ENCODE measurements around the gene SOX13. TPM values are rescaled to one million over a fixed set of nuclear protein-coding genes. Genes with fewer than 3 reads are reported as not detected.

Gene SOX13
- total and polyA plus RNA-seq, 9 of the 15 experiments (the other 6 are each of a cell fraction or from before 2014, with no cell fraction given): 0.03 to 0.35 (median 0.06) TPM; not detected in 5

DNA sequence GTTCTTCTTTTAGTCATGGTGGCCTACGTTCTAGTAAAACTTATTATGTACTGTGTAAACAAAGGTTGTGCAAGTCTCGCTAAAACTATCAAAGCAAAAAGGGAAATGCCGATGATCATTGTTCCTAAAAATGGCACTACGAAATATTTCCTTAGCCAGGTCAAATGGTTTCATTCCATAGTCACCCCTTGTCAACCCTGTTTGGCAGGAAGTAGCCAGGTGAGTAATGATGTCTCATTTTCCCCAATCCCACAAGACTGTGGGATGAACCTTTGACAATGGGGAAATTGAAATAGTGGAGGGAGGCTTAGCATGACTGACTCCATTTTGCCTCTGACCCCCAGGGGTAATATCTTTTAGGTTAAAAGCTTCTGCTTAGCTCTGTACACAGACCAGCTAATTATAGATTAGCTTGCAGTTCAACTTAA is 98.8 kb downstream of the SOX13 start (continued):
- TF ChIP-seq, protein P1, sequence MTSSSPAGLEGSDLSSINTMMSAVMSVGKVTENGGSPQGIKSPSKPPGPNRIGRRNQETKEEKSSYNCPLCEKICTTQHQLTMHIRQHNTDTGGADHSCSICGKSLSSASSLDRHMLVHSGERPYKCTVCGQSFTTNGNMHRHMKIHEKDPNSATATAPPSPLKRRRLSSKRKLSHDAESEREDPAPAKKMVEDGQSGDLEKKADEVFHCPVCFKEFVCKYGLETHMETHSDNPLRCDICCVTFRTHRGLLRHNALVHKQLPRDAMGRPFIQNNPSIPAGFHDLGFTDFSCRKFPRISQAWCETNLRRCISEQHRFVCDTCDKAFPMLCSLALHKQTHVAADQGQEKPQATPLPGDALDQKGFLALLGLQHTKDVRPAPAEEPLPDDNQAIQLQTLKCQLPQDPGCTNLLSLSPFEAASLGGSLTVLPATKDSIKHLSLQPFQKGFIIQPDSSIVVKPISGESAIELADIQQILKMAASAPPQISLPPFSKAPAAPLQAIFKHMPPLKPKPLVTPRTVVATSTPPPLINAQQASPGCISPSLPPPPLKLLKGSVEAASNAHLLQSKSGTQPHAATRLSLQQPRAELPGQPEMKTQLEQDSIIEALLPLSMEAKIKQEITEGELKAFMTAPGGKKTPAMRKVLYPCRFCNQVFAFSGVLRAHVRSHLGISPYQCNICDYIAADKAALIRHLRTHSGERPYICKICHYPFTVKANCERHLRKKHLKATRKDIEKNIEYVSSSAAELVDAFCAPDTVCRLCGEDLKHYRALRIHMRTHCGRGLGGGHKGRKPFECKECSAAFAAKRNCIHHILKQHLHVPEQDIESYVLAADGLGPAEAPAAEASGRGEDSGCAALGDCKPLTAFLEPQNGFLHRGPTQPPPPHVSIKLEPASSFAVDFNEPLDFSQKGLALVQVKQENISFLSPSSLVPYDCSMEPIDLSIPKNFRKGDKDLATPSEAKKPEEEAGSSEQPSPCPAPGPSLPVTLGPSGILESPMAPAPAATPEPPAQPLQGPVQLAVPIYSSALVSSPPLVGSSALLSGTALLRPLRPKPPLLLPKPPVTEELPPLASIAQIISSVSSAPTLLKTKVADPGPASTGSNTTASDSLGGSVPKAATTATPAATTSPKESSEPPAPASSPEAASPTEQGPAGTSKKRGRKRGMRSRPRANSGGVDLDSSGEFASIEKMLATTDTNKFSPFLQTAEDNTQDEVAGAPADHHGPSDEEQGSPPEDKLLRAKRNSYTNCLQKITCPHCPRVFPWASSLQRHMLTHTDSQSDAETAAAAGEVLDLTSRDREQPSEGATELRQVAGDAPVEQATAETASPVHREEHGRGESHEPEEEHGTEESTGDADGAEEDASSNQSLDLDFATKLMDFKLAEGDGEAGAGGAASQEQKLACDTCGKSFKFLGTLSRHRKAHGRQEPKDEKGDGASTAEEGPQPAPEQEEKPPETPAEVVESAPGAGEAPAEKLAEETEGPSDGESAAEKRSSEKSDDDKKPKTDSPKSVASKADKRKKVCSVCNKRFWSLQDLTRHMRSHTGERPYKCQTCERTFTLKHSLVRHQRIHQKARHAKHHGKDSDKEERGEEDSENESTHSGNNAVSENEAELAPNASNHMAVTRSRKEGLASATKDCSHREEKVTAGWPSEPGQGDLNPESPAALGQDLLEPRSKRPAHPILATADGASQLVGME (CRISPR knock-in tag; IDR thresholded peaks at IDR 0.05): peak; percentile 71; the same call in 1 of the 2 replicates
- TF ChIP-seq RBM14 (IDR thresholded peaks at IDR 0.05; ENCODE audit: borderline replicate concordance, insufficient read depth, low read depth, low read length) (no peak), IRF9 (tag; IDR thresholded peaks at IDR 0.05) (no peak), ATF7 (IDR thresholded peaks at IDR 0.05) (no peak), TAF7 (tag; IDR thresholded peaks at IDR 0.05) (no peak), CHD2 (IDR thresholded peaks at IDR 0.05; ENCODE audit: low read depth, low read length) (no peak), MEF2D (tag; conservative IDR thresholded peaks at IDR 0.05; ENCODE audit: low read depth) (no peak), NFRKB (IDR thresholded peaks at IDR 0.05; ENCODE audit: low read depth) (no peak), ZC3H4 (CRISPR knock-in tag; IDR thresholded peaks at IDR 0.05; ENCODE audit: borderline replicate concordance) (no peak), CEBPB (tag; IDR thresholded peaks at IDR 0.05) (no peak), ELF4 (CRISPR knock-in tag; IDR thresholded peaks at IDR 0.05) (peak; percentile 83; the same call in 1 of the 2 replicates), DMBX1 (CRISPR knock-in tag; IDR thresholded peaks at IDR 0.05; ENCODE audit: borderline replicate concordance) (peak; percentile 91; the same call in 1 of the 2 replicates), EWSR1 (IDR thresholded peaks at IDR 0.05; ENCODE audit: borderline replicate concordance, low read depth, partially characterized antibody) (no peak)
- TF ChIP-seq, protein P2, sequence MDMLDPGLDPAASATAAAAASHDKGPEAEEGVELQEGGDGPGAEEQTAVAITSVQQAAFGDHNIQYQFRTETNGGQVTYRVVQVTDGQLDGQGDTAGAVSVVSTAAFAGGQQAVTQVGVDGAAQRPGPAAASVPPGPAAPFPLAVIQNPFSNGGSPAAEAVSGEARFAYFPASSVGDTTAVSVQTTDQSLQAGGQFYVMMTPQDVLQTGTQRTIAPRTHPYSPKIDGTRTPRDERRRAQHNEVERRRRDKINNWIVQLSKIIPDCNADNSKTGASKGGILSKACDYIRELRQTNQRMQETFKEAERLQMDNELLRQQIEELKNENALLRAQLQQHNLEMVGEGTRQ (CRISPR knock-in tag; IDR thresholded peaks at IDR 0.05): no peak
- TF ChIP-seq, protein P3, sequence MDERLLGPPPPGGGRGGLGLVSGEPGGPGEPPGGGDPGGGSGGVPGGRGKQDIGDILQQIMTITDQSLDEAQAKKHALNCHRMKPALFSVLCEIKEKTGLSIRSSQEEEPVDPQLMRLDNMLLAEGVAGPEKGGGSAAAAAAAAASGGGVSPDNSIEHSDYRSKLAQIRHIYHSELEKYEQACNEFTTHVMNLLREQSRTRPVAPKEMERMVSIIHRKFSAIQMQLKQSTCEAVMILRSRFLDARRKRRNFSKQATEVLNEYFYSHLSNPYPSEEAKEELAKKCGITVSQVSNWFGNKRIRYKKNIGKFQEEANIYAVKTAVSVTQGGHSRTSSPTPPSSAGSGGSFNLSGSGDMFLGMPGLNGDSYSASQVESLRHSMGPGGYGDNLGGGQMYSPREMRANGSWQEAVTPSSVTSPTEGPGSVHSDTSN (CRISPR knock-in tag; IDR thresholded peaks at IDR 0.05; ENCODE audit: low read depth): no peak
- TF ChIP-seq, protein P3 (tag; conservative IDR thresholded peaks at IDR 0.05; ENCODE audit: low read depth): no peak
- TF ChIP-seq, protein P4, sequence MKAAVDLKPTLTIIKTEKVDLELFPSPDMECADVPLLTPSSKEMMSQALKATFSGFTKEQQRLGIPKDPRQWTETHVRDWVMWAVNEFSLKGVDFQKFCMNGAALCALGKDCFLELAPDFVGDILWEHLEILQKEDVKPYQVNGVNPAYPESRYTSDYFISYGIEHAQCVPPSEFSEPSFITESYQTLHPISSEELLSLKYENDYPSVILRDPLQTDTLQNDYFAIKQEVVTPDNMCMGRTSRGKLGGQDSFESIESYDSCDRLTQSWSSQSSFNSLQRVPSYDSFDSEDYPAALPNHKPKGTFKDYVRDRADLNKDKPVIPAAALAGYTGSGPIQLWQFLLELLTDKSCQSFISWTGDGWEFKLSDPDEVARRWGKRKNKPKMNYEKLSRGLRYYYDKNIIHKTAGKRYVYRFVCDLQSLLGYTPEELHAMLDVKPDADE (conservative IDR thresholded peaks at IDR 0.05; ENCODE audit: control insufficient read depth, low read depth, low read length): no peak
